Measurements from ENCODE around the gene GRID2.

GRID2 gene

DNA sequence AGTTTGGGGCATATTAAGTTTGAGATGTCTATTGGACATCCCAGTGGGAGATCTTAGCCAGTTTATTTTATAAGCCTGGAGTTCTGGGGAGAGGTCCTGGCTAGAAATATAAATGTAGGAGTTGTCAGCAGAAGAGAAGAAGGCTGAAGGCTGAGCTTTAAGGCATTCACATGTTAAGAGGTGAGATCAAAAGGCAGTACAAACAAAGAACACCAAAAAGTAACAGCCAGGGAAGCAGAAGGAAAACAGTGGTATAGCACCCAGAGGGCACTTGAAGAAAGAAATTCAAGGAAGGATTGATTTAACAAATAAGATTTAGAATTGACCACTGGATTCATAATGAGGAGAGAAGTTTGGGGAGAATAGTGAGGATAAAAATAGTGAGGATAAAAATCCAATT is 1383.5 kb downstream of the GRID2 start:
- DNase-seq (ENCODE audit: low spot score), result no peak

DNA sequence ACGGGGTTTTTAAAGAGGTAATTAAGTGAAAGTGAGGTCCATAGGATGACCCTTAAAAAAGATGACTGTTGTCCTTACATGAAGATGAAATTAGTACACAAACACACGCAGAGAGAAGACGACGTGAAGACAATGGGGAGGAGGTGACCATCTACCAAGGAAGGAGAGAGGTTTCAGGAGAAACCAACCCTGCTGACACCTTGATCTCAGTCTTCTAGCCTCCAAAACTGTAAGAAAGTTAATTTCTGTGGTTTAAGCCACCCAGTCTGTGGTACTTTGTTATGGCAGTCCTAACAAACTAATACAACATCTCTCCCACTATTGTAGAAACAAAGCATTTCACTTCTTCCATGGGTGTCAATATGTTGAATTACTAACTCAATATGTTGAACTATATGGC is 1385.2 kb downstream of the GRID2 start:
- no peak for DNase-seq (ENCODE audit: low spot score)

DNA sequence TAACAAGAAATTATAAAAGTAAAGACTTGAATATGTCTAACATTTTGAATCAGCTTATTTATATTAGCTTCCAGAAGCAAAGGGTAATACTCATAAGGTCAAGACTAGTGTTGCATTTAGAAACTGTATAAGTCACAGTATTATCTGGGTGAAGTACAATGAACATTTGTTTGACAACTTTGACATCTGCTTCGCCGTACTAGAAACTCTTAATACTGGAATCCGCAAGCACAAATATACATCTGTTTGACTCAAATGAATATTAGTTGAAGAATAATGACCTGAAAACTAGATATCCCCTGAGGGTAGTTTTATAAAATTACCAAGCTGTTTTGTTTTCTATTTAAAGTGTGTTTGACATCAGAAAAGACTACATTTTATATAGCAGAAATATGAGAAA is 1389.4 kb downstream of the GRID2 start:
- DNase-seq (ENCODE audit: low spot score), result no peak

DNA sequence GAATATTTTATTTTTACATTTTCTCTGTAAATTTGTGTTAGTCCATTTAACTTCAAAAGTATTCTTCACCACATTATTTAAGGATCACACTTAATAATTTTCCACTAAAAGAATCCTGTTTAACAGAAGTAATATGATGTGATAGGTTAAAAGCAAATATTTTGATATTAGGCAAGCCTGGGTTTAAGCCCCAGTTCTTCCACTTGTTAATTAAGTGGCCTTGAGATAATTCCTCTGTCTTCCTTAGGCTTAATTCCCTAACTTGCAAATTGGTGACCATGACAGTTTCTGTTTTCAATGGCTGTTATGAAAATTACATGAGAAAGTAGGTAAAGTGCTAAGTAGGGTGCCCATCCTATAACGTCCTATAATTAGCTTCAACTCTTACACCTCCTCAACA is 1394.9 kb downstream of the GRID2 start:
- no peak for DNase-seq (ENCODE audit: low spot score)

DNA sequence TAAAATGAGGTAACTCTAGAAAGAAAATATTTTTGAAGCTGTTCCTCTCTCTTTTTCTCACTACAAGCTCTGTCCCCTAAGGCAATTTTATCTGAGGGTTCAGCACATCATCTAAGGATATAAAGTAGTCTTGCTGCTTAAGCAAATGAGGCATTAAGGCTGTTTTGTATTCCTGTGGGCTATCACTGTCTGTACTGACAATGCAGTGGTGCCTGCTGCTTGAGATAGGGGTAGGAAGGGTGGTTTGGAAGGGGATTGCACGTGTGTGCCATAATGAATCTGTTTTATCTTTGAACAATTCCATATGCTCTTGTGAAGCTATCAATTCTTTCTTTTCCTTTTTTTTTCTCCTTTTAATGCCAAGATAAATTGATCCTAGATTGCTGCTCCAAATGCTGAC is 1396.8 kb downstream of the GRID2 start:
- DNase-seq (ENCODE audit: low spot score), result no peak

DNA sequence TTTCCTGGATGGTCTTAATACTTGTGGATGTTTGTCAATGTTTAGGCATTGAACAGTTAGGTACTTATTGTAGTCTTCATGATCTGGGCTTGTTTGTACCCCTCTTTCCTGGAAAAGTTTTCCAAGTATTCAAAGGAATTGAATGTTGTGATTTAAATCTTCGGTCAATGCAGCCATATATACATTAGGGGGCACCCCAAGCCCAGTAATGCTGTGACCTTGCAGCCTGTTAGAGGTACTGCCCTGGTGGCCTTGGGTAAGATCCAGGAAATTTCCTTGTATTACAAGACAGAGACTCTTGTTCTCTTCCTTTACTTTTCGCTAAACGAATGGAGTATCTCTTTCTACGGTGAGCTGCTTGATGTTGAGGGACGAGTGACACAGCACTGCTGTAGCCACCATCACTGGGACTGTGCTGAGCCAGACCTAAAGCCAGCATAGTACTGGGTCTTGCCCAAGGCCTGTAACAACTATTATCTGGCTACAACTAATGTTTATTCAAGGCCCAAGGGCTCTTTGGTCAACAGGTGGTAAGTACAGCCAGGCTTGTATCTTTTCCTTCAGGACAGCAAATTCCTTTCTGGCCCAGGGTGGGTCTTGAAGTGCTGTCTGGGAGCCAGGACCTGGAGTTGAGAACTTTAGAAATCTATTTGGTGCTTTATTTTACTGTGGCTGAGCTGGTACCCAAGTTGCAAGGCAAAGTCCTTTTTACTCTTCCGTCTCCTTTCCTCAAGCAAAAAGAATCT is 1406.5 kb downstream of the GRID2 start:
- DNase-seq (ENCODE audit: low spot score), result no peak

DNA sequence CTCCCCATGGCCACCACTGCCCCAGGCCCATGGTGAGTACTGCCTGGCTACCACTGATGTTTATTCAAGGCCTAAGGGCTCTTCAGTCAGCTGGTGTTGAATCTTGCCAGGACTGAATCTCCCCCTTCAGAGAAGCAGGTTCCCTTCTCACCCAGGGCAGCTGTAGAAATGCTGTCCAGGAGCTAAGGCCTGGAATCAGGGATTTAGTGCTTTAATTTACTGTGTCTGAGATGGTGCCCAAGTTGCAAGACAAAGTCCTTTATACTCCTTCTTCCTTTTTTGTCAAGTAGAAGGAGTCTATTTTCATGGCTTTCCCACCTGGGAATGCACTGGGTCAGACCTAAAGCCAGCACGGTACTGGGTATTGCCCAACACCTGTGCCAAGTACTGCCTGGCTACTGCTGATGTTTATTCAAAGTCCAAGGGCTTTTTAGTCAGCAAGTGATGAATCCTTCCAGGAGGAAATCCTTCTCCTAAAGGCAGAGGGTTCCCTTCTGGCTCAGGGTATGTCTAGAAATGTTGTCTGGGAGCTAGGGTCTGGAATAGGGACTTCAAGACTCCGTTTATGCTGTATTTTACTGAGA is 1407.2 kb downstream of the GRID2 start:
- no peak for DNase-seq (ENCODE audit: low spot score)

DNA sequence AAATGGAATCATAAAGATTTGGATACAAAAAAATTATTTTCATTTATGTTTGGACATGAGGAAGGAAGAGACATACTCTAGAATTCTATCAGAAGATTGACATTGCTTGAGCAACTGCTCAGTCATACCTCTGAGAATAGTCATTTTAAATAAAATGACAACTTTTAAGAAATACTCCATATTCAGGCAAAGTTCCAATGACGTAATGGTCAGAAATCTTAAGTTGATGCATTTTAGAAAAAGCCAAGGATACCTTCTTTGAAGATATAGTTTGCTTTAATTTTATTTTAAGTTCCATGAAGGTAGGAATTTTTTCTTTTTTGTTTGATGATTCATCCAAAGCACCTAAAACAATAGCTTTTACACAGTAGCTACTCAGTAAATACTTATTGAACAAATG is 1414.5 kb downstream of the GRID2 start:
- no peak for DNase-seq (ENCODE audit: low spot score)

DNA sequence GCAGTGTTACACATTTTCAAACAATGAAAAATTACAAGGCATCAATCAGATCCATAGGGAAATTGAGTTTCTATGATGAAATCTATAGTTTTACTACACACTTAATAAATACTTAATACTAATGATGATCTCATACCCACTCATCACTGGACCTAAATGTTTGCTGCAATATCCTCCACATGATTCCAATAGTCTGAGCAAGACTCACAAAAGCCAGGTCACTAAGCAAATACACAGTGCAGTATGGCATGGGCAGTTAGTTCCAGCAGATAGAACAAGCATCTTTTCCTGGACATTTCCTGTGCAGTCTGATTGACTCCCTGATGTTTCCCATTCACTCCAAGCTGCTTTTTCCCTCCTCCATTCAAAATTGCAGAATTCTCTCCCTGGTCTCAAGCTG is 1415.8 kb downstream of the GRID2 start:
- no peak for DNase-seq (ENCODE audit: low spot score)

DNA sequence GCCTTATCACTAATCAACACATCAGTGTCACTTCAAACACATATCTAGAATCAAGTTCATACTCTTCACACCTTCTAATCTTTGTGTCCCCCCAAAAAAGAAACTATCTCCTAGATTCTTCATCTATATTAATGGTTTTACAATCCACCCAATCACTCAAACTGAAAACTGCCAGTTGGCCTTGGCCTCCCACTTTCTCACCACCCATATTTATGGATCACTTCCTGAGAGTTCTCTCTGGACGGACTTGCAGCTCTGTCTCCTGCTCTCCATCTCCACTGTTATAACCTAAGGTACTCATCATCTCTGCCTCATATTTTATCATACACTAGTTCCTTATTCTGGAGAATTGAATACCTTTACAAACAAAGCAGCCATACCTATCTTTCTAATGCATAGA is 1418.7 kb downstream of the GRID2 start:
- no peak for DNase-seq (ENCODE audit: low spot score)

DNA sequence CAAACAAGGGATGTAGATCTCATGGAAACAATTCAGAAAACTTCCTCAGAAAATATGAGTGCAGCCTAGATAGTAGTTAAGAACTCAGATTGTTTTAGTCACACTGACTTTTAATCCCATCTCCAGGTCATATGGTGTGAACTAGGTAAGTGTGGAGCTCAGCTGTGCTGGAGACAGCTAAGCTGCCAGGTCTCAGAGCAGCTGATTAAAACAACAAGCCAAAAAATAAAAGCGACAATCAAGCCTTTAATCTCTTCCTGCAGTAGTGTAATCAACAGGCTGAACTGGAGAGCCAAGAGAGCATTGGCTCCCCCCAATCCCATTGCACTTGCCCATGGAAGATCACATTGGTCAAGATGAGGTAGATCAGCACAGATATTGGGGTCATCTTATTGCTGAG is 1426.5 kb downstream of the GRID2 start:
- DNase-seq (ENCODE audit: low spot score), result no peak

DNA sequence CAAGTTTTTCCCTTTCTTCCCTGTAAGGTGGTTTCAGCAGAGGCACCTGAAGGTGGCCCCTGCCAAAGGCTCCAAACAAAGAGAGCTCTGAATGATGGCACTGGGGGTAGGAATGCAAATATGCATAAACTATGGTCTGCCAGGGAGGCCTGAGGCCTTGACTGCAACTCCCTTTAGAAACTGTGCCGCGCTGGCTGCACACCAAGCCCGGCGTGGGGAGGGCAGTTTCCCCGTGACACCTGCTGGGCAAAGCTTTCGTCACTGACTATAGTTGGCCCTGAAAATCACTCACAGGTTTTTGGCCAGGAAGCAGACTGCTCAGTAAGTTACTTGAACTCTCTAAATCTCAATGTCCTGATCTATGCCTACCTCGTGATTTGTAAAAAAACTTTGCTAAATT is 1427.0 kb downstream of the GRID2 start:
- no peak for DNase-seq (ENCODE audit: low spot score)

DNA sequence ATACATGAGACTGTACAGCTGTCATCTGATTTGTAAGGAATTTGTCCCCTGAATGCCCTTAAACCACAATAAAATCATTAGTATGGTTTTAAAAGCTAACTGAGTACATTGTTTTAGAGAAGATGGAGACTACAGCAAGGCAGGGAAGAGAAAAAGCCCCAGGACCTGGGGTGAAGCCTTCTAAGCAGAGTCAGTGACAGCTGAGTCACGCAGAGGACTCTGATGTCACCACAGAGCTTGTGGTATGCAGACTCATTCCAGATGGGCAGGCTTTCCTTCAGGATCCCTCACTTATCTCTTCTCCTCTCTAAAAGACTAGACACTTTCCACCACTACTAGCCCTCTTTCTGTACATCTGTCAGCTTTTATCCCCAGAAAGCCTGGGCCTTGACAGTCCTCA is 1427.7 kb downstream of the GRID2 start:
- no peak for DNase-seq (ENCODE audit: low spot score)

DNA sequence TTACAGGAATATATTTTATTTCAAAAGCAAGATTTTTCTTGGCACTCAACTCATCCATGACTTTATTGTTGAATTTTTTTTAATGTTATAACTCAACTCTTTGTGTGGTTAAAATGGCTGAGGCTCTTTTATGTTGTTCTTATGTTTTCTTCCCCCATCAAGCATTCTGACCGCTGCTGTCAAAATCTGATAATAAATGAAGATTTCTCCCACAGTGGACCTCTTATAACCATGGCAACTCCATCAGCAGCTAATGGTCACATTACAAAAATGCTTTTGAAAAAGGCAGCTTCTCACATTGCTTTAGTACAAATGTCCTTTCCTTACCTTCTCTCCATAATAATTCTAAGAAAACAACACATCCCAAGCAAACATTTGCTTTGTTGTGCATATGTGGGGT is 1428.7 kb downstream of the GRID2 start:
- no peak for DNase-seq (ENCODE audit: low spot score)

DNA sequence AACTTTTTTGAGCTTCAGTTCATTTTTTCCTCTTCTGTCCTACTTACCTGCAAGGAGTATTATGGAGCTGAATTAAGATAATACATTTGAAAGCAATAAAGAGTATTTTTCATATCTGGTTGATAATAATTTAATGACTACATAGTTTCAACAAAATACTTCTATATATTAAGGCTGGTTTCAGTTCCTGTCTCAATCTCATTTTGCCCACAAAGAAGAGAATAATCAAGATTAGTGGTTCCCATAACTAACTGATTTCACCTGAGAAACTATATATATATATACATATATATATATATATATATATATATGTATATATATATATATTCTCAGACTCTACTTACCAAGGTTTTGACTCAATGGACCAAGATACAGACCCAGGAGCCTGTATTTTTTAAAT is 1437.1 kb downstream of the GRID2 start:
- DNase-seq (ENCODE audit: low spot score), result no peak

DNA sequence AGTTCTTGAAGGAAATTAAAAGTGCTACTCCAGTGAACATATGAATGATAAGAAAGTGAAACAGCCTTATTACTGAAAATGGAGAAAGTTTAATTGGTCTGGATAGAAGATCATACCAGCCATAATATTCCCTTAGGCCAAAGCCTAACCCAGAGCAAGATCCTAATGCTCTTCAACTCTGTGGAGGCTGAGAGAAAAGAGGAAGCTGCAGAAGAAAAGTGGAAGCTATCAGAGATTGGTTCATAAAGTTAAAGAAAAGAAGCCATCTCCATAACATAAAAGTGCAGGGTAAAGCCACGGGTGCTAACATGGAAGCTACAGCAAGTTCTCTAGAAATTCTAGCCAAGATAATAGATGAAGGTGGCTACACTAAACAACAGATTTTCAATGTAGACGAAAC is 1439.3 kb downstream of the GRID2 start:
- DNase-seq (ENCODE audit: low spot score), result no peak

DNA sequence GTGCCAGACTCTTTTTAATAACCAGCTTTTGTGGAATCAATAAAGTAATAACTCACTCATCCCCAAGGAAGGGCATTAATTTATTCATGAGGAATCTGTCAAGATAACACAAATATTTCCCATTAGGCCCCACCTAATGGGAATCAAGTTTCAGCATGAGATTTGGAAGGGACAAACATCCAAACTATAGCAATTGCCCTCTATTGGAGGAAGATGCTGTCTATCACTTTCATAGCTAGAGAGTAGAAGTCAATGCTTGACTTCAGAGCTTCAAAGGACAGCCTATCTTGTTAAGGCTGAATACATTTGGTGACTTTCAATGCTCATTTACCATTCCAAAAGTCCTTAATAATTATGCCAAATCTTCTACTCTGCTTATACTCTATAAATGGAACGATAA is 1439.9 kb downstream of the GRID2 start:
- no peak for DNase-seq (ENCODE audit: low spot score)

DNA sequence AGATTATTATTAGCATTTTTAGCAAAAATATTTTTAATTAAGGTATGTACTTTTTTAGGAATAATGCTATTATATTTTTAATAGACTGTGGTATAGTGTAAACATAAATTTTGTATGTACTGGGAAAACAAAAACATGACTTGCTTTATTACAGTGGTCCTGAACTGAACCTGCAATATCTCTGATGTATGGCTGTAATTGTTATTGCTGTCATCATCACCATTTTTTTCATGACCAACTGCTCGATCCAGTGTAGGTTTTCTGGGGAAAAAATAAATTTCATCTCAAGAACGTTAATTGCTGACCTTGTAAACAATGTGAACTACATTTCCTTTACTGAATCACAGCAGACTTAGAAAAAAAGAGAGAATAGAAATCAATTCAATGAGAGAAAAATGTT is 1441.2 kb downstream of the GRID2 start:
- DNase-seq (ENCODE audit: low spot score), result no peak

DNA sequence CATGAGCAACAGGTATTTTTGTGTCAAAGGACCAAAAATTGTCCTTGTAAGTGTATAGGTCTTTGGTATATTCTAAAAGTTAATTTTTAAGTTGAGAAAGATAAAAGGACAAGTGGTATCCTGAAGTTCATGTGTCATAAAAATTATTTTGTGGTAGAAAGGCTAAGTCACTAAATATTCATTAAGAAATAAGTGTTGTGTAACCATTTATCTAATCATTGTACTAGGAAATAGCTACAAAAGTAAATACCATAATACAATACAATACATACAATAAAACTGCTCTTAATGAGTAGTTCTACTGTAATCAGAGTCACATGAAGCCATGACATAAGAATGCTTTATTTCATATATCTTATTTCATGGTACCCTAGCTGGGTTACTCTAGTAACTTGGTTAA is 1442.3 kb downstream of the GRID2 start:
- DNase-seq (ENCODE audit: low spot score), result no peak

DNA sequence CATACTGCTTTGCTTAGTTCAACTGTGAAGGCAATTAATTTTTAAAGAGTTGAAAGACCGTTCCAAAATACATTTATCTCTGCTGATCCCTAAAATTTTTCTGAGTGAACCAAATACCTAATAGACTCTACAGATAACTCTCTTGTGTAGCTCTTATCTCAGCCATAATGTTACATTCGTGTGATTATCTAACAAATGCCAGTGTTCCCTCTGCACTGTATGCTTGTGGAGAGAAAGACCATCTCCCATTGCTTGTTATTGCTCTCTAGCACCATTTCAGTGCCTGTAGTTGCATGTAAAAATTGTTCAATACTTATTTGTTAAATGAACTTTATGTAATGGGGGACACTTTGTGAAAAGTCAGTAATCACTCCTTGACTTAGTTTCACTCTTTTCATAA is 1443.5 kb downstream of the GRID2 start:
- no peak for DNase-seq (ENCODE audit: low spot score)

DNA sequence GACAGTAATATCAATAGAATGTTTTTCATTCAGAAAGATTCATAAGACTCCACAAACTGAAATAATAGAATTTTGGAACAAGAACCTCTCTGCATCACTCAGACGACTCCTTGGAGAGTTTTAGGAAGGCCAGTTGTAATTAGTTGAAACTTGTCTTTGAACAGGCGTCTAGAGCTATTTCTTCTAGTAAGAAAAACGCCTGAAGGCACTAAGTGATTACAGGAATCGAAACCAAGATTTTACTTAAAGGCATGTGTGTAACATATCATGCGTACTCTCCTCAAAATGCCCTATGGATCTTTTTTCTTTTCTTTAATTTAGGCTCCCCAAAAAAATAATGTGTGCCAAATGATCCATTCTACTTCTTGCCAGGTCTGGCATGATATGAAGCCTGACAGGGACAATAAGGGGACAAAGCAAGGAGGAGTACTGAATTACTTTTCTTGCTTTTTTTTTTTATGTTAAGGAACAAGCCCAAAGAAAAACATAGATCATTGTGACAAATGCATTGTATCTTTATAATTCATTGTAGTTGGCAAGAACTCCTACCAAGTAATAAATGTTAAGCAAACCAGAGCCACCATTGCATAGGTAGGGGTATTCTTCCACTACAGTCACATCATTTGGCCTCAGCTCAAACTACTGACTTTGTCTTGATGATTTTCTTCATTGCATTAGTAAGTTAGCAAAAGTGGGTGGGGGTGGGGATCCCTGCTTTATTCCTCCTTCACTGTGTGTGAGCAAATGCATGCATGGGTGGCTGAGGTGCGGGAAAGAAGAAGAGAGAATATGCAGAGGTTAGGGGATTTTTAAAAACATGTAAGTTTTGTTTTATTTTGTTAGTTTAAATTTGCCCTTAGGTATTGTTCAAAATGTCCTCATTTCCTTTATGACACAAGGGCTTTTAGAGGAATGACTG is 1444.9 kb downstream of the GRID2 start:
- DNase-seq (ENCODE audit: low spot score), result no peak

DNA sequence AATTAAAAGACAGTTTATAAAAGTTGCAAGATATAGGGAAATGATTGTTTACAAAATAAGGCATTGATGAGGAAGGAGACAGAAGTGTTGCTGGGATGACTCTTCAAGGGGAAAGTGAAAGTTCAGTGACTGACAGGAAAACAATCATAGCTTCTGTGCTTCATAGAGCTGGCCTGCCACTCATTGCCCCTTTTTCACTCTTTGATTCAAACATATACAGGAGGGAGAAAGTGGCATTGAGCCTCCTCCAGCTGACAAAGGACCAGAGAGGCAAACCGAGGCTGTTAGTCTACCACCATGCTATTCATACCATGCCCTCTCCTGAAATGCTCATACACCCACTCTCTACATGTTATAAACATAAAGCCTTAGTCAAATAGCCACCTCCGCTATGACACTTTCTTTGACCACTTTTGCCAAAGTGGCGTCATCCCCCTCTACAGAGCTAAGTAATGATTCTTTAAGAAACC is 1445.6 kb downstream of the GRID2 start:
- DNase-seq (ENCODE audit: low spot score), result no peak

DNA sequence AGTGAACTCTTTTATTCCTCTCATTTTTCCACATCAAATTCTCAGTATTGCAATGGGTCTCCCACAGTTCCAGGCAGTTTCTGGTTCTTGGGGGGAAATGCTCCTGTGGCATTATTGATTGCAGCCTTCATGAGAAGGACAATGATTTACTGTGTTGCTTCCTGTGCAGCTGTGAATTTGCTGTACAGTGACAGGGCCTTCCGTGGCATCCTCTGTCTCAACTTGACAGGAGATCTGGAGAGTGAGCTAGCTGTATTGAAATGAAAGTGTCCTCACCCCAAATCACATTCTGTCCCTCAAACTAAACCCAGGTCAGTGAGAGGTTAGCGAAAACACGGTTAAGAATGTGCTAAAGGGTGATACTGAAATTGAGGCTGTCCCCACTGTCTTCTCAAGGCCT is 1447.6 kb downstream of the GRID2 start:
- DNase-seq (ENCODE audit: low spot score), result no peak

Measured in activated CD4-positive, alpha-beta T cell treated with anti-CD3 and anti-CD28 coated beads, Interleukin-2, Interleukin-4, amounts not matched to agents 100 ng/mL and 50 ng/mL, durations not matched to agents 16 hours and 8 hours (primary cell).